Transverse colon (tissue), 4 donors: ENCODE measurements around the gene IRX3.

Experiments used
- CTCF ChIP-seq, 5 experiments: fragments of 200-600 bp in 3 of 5; fragments of 450-650 bp in 2 of 5; sonication (generic) in 3 of 5; IDR thresholded peaks; 1 replicate in 2 of 5; 2 replicates in 3 of 5; pipeline ENCODE4 v1.5.1; 2016 to 2017; ENCODE audit warnings: antibody characterized with exemption in 5 of 5, inconsistent platforms in 3 of 5, mild to moderate bottlenecking in 2 of 5, moderate library complexity in 1 of 5
- POLR2A ChIP-seq: fragments of 450-650 bp; IDR thresholded peaks from one replicate; pipeline ENCODE4 v1.6.1; 2016; ENCODE audit warnings: antibody characterized with exemption, mild to moderate bottlenecking, moderate library complexity
- POLR2AphosphoS5 ChIP-seq, 3 donors: sonication (generic); formaldehyde crosslinking; IDR thresholded peaks; one replicate each; pipeline ENCODE4 v1.6.1; 2016; ENCODE audit warnings: antibody characterized with exemption in 3 of 3

GRCh38 chr16:54270711-54271110 lies 15.9 kb downstream of the IRX3 start:
- TF ChIP-seq CTCF (IDR thresholded peaks at IDR 0.05) (no peak), POLR2A (no peak), POLR2AphosphoS5 (IDR thresholded peaks at IDR 0.05) (no peak)
